Fibroblast of skin of left quadriceps (primary cell): ENCODE measurements around the gene LGALS4.
"Not testable (repeated sequence)": the region's sequence is repeated elsewhere in the genome, so short reads cannot be mapped to it uniquely, and the experiment has no call there.

Experiments used
- DNase-seq, 2 experiments: peaks; one replicate each; pipeline ENCODE4 v3.0.0-alpha.2; 2013; ENCODE audit warnings: low read depth in 2 of 2

The LGALS4 gene

GRCh38 chr19:38842439-38843174 is 29.9 kb upstream of the LGALS4 start:
- DNase-seq, result no peak

GRCh38 chr19:38841787-38842438 is 29.2 kb upstream of the LGALS4 start:
- no peak for DNase-seq

- DNase-seq, result no peak
Measured at GRCh38 chr19:38841180-38841766, 28.5 kb upstream of the LGALS4 start.

GRCh38 chr19:38840583-38840968 is 27.8 kb upstream of the LGALS4 start:
- DNase-seq, result no peak

GRCh38 chr19:38839816-38840582 is 27.3 kb upstream of the LGALS4 start:
- DNase-seq, result no peak

- no peak for DNase-seq
Measured at GRCh38 chr19:38838986-38839761, 26.4 kb upstream of the LGALS4 start.

GRCh38 chr19:38838208-38838985 is 25.7 kb upstream of the LGALS4 start:
- DNase-seq, result no peak

GRCh38 chr19:38837656-38838121 is 24.9 kb upstream of the LGALS4 start:
- DNase-seq, result no peak

GRCh38 chr19:38836983-38837626 is 24.4 kb upstream of the LGALS4 start:
- no peak for DNase-seq

- DNase-seq, result no peak
Measured at GRCh38 chr19:38836159-38836982, 23.6 kb upstream of the LGALS4 start.

GRCh38 chr19:38834590-38834989 is 21.8 kb upstream of the LGALS4 start:
- no peak for DNase-seq

- DNase-seq, result no peak
Measured at GRCh38 chr19:38834104-38834490, 21.4 kb upstream of the LGALS4 start.

- no peak for DNase-seq
Measured at GRCh38 chr19:38833092-38833425, 20.3 kb upstream of the LGALS4 start.

- peak in 1 of 2 experiments; percentile 46 for DNase-seq
Measured at GRCh38 chr19:38831142-38831605, 18.4 kb upstream of the LGALS4 start.

- DNase-seq, result no peak
Measured at GRCh38 chr19:38830039-38830733, 17.4 kb upstream of the LGALS4 start.

- not testable (repeated sequence) for DNase-seq
Measured at GRCh38 chr19:38829203-38829602, 16.5 kb upstream of the LGALS4 start.

GRCh38 chr19:38826856-38827551 is 14.3 kb upstream of the LGALS4 start:
- no peak for DNase-seq

- DNase-seq, result not testable (repeated sequence)
Measured at GRCh38 chr19:38825936-38826335, 13.2 kb upstream of the LGALS4 start.
